PFSK-1 (cell line): ENCODE results near the gene CUEDC2.

Experiments
- FOXP2 ChIP-seq: optimal IDR thresholded peaks from 2 replicates; pipeline ENCODE3; 2011; ENCODE audit warnings: borderline replicate concordance, control low read depth, inconsistent platforms; ENCODE audit not compliant: insufficient read depth; ENCODE audit errors: extremely low read length, extremely low read depth
- POLR2AphosphoS5 ChIP-seq: IDR thresholded peaks from 2 replicates; pipeline ENCODE4 v1.6.1; 2012; ENCODE audit warnings: low read depth, mild to moderate bottlenecking, control low read depth, low read length, moderate library complexity
- SIN3A ChIP-seq: IDR thresholded peaks from 2 replicates; pipeline ENCODE4 v1.6.1; 2012; ENCODE audit warnings: mild to moderate bottlenecking, low read length, moderate library complexity, borderline replicate concordance; ENCODE audit not compliant: insufficient read depth
- TAF1 ChIP-seq: IDR thresholded peaks from 2 replicates; pipeline ENCODE4 v1.6.1; 2012; ENCODE audit warnings: low read length, control low read depth, borderline replicate concordance; ENCODE audit not compliant: insufficient read depth
- TF ChIP-seq, protein P1 (sequence below), 2 experiments: IDR thresholded peaks; 2 replicates each; pipeline versions ENCODE4 v1.6.1 to v1.8.0; 2011 to 2012; ENCODE audit warnings: low read depth in 2 of 2, low read length in 2 of 2, control low read depth in 1 of 2, inconsistent platforms in 1 of 2, mild to moderate bottlenecking in 1 of 2, moderate library complexity in 1 of 2; ENCODE audit not compliant: insufficient read depth in 1 of 2

CUEDC2 gene

GRCh38 chr10:102453502-102453901 lies 21.1 kb upstream of the CUEDC2 start:
- TF ChIP-seq, protein P1, sequence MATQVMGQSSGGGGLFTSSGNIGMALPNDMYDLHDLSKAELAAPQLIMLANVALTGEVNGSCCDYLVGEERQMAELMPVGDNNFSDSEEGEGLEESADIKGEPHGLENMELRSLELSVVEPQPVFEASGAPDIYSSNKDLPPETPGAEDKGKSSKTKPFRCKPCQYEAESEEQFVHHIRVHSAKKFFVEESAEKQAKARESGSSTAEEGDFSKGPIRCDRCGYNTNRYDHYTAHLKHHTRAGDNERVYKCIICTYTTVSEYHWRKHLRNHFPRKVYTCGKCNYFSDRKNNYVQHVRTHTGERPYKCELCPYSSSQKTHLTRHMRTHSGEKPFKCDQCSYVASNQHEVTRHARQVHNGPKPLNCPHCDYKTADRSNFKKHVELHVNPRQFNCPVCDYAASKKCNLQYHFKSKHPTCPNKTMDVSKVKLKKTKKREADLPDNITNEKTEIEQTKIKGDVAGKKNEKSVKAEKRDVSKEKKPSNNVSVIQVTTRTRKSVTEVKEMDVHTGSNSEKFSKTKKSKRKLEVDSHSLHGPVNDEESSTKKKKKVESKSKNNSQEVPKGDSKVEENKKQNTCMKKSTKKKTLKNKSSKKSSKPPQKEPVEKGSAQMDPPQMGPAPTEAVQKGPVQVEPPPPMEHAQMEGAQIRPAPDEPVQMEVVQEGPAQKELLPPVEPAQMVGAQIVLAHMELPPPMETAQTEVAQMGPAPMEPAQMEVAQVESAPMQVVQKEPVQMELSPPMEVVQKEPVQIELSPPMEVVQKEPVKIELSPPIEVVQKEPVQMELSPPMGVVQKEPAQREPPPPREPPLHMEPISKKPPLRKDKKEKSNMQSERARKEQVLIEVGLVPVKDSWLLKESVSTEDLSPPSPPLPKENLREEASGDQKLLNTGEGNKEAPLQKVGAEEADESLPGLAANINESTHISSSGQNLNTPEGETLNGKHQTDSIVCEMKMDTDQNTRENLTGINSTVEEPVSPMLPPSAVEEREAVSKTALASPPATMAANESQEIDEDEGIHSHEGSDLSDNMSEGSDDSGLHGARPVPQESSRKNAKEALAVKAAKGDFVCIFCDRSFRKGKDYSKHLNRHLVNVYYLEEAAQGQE (IDR thresholded peaks at IDR 0.05; ENCODE audit: insufficient read depth in 1 of 2, low read depth in 2 of 2, low read length in 2 of 2), result no peak

GRCh38 chr10:102452672-102453340 lies 20.4 kb upstream of the CUEDC2 start:
- TF ChIP-seq FOXP2 (no peak), TAF1 (no peak), POLR2AphosphoS5 (no peak), SIN3A (no peak)
- TF ChIP-seq, protein P1 (IDR thresholded peaks at IDR 0.05; ENCODE audit: insufficient read depth in 1 of 2, low read depth in 2 of 2, low read length in 2 of 2), result no peak

- TF ChIP-seq TAF1, result no peak
- no peak for TF ChIP-seq POLR2AphosphoS5
- TF ChIP-seq SIN3A, result no peak
- no peak for TF ChIP-seq FOXP2
- TF ChIP-seq, protein P1 (IDR thresholded peaks at IDR 0.05; ENCODE audit: insufficient read depth in 1 of 2, low read depth in 2 of 2, low read length in 2 of 2), result no peak
Measured at GRCh38 chr10:102451105-102451969, 19.0 kb upstream of the CUEDC2 start, which contains the start of gene C10orf95. C10orf95 (minus strand) TSS chr10:102451543; CDS start chr10:102451093, 450 bp downstream.

DNA sequence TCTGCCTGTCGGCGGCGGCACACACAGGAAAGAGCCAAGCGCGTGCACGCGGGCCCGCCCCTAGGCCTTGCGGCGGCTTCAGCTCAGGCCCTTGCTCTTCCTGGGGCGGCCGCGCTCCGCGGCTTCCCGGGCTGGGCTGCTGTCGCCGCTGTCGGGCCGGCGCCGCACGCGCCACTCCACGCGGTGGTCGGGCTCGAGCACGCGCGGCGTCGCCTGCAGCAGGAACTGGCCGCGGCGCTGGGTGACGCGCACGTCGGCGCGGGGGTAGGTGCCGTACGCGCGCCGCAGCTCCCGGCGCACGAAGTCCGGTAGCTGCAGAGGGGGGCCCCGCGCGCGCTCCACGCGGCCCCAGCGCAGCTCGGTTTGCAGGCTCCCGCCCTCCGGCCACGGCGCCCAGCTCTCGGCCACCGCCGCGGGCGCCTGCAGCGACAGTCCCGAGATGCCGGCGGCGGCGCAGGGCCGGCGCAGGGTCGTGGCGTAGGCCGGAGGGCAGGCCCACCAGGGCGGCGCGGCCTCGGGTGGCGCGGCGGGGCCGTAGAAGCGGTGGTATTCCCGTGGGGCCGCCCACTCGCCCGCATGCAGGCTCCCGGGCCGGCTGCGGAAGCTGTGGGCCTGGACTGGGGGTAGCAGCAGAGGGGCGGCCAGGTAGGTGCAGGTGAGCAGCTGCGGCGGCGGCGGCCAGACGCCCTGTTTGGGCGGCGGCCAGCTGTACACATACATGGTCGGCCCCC lies 18.2 kb upstream of the CUEDC2 start:
- TF ChIP-seq TAF1 (peak; percentile 66; the same call in 1 of the 2 replicates), POLR2AphosphoS5 (no peak), SIN3A (no peak), FOXP2 (peak; percentile 84)
- TF ChIP-seq, protein P1 (IDR thresholded peaks at IDR 0.05; ENCODE audit: insufficient read depth in 1 of 2, low read depth in 2 of 2, low read length in 2 of 2), result no peak
